H1 (cell line): ENCODE results near the gene SPP1. TPM values are rescaled to one million over a fixed set of nuclear protein-coding genes. Genes with fewer than 3 reads are reported as not detected.

Source experiments
- CTCF ChIA-PET: fragments of 300-600 bp; sonication (Branson Sonifier 250); formaldehyde crosslinking; loops from one replicate; lab custom pipeline; 2021; ENCODE audit not compliant: partially characterized antibody; lab: Charles Lee
- POLR2A ChIA-PET: fragments of 300-600 bp; sonication (Branson Sonifier 250); formaldehyde crosslinking; loops from one replicate; lab custom pipeline; 2021; ENCODE audit warnings: inconsistent platforms; ENCODE audit not compliant: partially characterized antibody; lab: Charles Lee
- DNase-seq, 2 experiments: peaks; one replicate each; pipeline versions ENCODE4 v3.0.0 to v3.0.0-alpha.2; 2010 to 2022; ENCODE audit warnings: low spot score in 2 of 2, low read depth in 1 of 2, mixed read lengths in 1 of 2
- FAIRE-seq: peaks from 2 replicates; lab custom pipeline; 2011; peaks lifted over from hg19 to GRCh38; lab: Jason Lieb, UNC
- H2AFZ ChIP-seq: 2 replicates; pipeline ENCODE4 v1.8.1; 2012; ENCODE audit warnings: low read length, inconsistent platforms
- H2AK5ac ChIP-seq: 2 replicates; pipeline ENCODE4 v1.6.1; 2013; ENCODE audit warnings: low read depth, low read length
- H2BK120ac ChIP-seq: replicated peaks from 2 replicates; pipeline ENCODE3; 2013; ENCODE audit warnings: low read depth, low read length, inconsistent platforms
- H2BK12ac ChIP-seq: 2 replicates; pipeline ENCODE4 v1.6.1; 2013; ENCODE audit warnings: low read depth, low read length
- H2BK15ac ChIP-seq: 2 replicates; pipeline ENCODE4 v1.6.1; 2013; ENCODE audit warnings: low read length
- H2BK20ac ChIP-seq: 2 replicates; pipeline ENCODE4 v1.6.1; 2013; ENCODE audit warnings: low read length
- H2BK5ac ChIP-seq: 2 replicates; pipeline ENCODE4 v1.6.1; 2013; ENCODE audit warnings: low read depth, low read length
- H3K14ac ChIP-seq: 2 replicates; pipeline ENCODE4 v1.6.1; 2013; ENCODE audit warnings: inconsistent platforms; ENCODE audit not compliant: insufficient read length
- H3K18ac ChIP-seq: 2 replicates; pipeline ENCODE4 v1.6.1; 2013; ENCODE audit warnings: low read length; ENCODE audit errors: extremely low read depth
- H3K23ac ChIP-seq: 2 replicates; pipeline ENCODE4 v1.6.1; 2013; ENCODE audit warnings: inconsistent platforms; ENCODE audit not compliant: insufficient read length
- H3K23me2 ChIP-seq: 2 replicates; pipeline ENCODE4 v1.6.1; 2013; ENCODE audit warnings: low read depth, low read length
- H3K27ac ChIP-seq: 2 replicates; pipeline ENCODE4 v1.6.1; 2011; ENCODE audit warnings: low read depth, low read length, inconsistent platforms
- H3K27me3 ChIP-seq, 4 experiments: replicated peaks in 1 of 4; 1 replicate in 1 of 4; 2 replicates in 3 of 4; pipeline versions ENCODE4 v1.6.1 to v1.8.1; 2011 to 2013; ENCODE audit warnings: low read length in 3 of 4, mild to moderate bottlenecking in 3 of 4, inconsistent platforms in 2 of 4, mixed read lengths in 2 of 4, moderate library complexity in 1 of 4; ENCODE audit not compliant: control insufficient read depth in 3 of 4, insufficient read depth in 3 of 4; ENCODE audit errors: extremely low read depth in 1 of 4
- H3K36me3 ChIP-seq, 4 experiments: 2 replicates each; pipeline versions ENCODE4 v1.6.1 to v1.8.1; 2011 to 2013; ENCODE audit warnings: mild to moderate bottlenecking in 4 of 4, low read length in 3 of 4, moderate library complexity in 2 of 4, control low read depth in 1 of 4, inconsistent platforms in 1 of 4; ENCODE audit not compliant: insufficient read depth in 4 of 4, control insufficient read depth in 2 of 4
- H3K4ac ChIP-seq: replicated peaks from 2 replicates; pipeline ENCODE3; 2013; ENCODE audit warnings: low read length, low read depth, mixed read lengths, inconsistent platforms; ENCODE audit not compliant: insufficient read length
- H3K4me1 ChIP-seq, 4 experiments: replicated peaks in 1 of 4; 1 replicate in 1 of 4; 2 replicates in 3 of 4; pipeline versions ENCODE4 v1.6.1 to v1.8.1; 2011 to 2013; ENCODE audit warnings: low read length in 3 of 4, inconsistent platforms in 2 of 4, mixed read lengths in 1 of 4; ENCODE audit not compliant: insufficient read depth in 4 of 4, control insufficient read depth in 3 of 4
- H3K4me2 ChIP-seq, 2 experiments: 2 replicates each; pipeline versions ENCODE4 v1.6.1 to v1.8.1; 2011 to 2013; ENCODE audit warnings: low read depth in 2 of 2, low read length in 2 of 2, control low read depth in 1 of 2, inconsistent platforms in 1 of 2, mild to moderate bottlenecking in 1 of 2; ENCODE audit not compliant: insufficient read depth in 1 of 2
- H3K4me3 ChIP-seq, 4 experiments: fragments of 200-600, 300-600 bp in 1 of 4; sonication (generic), shearing (Covaris generic), sonication (Bioruptor Twin) in 1 of 4; 2 replicates each; pipeline versions ENCODE4 v1.5.1 to v1.8.1; 2011 to 2016; ENCODE audit warnings: low read length in 4 of 4, low read depth in 3 of 4, control low read depth in 2 of 4, inconsistent platforms in 2 of 4, mild to moderate bottlenecking in 2 of 4, mixed read lengths in 1 of 4, moderate library complexity in 1 of 4; ENCODE audit not compliant: insufficient read depth in 2 of 4; ENCODE audit errors: extremely low read depth in 1 of 4
- H3K56ac ChIP-seq: replicated peaks from 2 replicates; pipeline ENCODE3; 2013; ENCODE audit warnings: low read depth, mild to moderate bottlenecking, mixed read lengths, low read length, inconsistent platforms; ENCODE audit not compliant: insufficient read length
- H3K79me1 ChIP-seq: 2 replicates; pipeline ENCODE4 v1.6.1; 2013; ENCODE audit warnings: low read depth, low read length, control low read depth
- H3K79me2 ChIP-seq, 2 experiments: 2 replicates each; pipeline versions ENCODE4 v1.6.1 to v1.8.1; 2012 to 2013; ENCODE audit warnings: low read length in 2 of 2, mild to moderate bottlenecking in 2 of 2, inconsistent platforms in 1 of 2; ENCODE audit not compliant: insufficient read depth in 2 of 2, control insufficient read depth in 1 of 2
- H3K9ac ChIP-seq, 4 experiments: replicated peaks in 1 of 4; 1 replicate in 1 of 4; 2 replicates in 3 of 4; pipeline versions ENCODE4 v1.6.1 to v1.8.1; 2011 to 2013; ENCODE audit warnings: low read depth in 3 of 4, low read length in 3 of 4, control low read depth in 2 of 4, mild to moderate bottlenecking in 2 of 4, moderate library complexity in 2 of 4, inconsistent platforms in 1 of 4; ENCODE audit errors: extremely low read depth in 1 of 4
- H3K9me3 ChIP-seq, 2 experiments: 2 replicates each; pipeline versions ENCODE4 v1.6.1 to v1.8.1; 2012 to 2013; ENCODE audit warnings: mild to moderate bottlenecking in 2 of 2, moderate library complexity in 2 of 2, control low read depth in 1 of 2, inconsistent platforms in 1 of 2, low read depth in 1 of 2, low read length in 1 of 2, mixed read lengths in 1 of 2; ENCODE audit not compliant: insufficient read depth in 2 of 2
- H4K20me1 ChIP-seq, 2 experiments: replicated peaks in 1 of 2; 2 replicates each; pipeline versions ENCODE3 to v1.8.1; 2011 to 2013; ENCODE audit warnings: inconsistent platforms in 2 of 2, low read length in 2 of 2, mild to moderate bottlenecking in 1 of 2; ENCODE audit not compliant: insufficient read depth in 2 of 2, control insufficient read depth in 1 of 2
- H4K5ac ChIP-seq: 2 replicates; pipeline ENCODE4 v1.6.1; 2013; ENCODE audit warnings: low read length, low read depth, mixed read lengths, inconsistent platforms; ENCODE audit not compliant: insufficient read length
- H4K8ac ChIP-seq: 2 replicates; pipeline ENCODE4 v1.8.0; 2013; ENCODE audit warnings: mild to moderate bottlenecking, moderate library complexity, low read length, inconsistent platforms; ENCODE audit not compliant: insufficient read depth; ENCODE audit errors: extremely low read depth
- H4K91ac ChIP-seq: replicated peaks from 2 replicates; pipeline ENCODE3; 2013; ENCODE audit warnings: low read length, mixed read lengths, inconsistent platforms; ENCODE audit not compliant: insufficient read length
- ASH2L ChIP-seq: fragments of 200-600, 300-600 bp; sonication (generic); IDR thresholded peaks from one replicate; pipeline ENCODE4 v1.7.1; 2017; ENCODE audit warnings: low read length
- BCL11A ChIP-seq, 2 experiments: IDR thresholded peaks; one replicate each; pipeline ENCODE4 v1.6.1; 2011; ENCODE audit warnings: low read depth in 2 of 2, low read length in 2 of 2, mild to moderate bottlenecking in 2 of 2
- CBX8 ChIP-seq: fragments of 300-800, 300-1000 bp; sonication (generic); IDR thresholded peaks from 2 replicates; pipeline ENCODE4 v1.7.1; 2016; ENCODE audit warnings: low read depth, low read length, borderline replicate concordance
- CEBPB ChIP-seq: IDR thresholded peaks from 2 replicates; pipeline ENCODE4 v1.6.1; 2012; ENCODE audit warnings: low read depth, low read length
- EP300 ChIP-seq, 2 experiments: IDR thresholded peaks; 1 replicate in 1 of 2; 2 replicates in 1 of 2; pipeline ENCODE4 v1.6.1; 2011 to 2012; ENCODE audit warnings: low read depth in 2 of 2, low read length in 2 of 2, mild to moderate bottlenecking in 2 of 2, borderline replicate concordance in 1 of 2, inconsistent platforms in 1 of 2, moderate library complexity in 1 of 2
- HDAC6 ChIP-seq: IDR thresholded peaks from one replicate; pipeline ENCODE4 v1.7.1; 2012; ENCODE audit warnings: low read depth, mild to moderate bottlenecking, inconsistent platforms, low read length, moderate library complexity
- MAFK ChIP-seq: IDR thresholded peaks from 2 replicates; pipeline ENCODE4 v1.6.1; 2012; ENCODE audit warnings: low read depth, mild to moderate bottlenecking, improper control_type of control experiment, low read length
- PHF8 ChIP-seq: fragments of 200-600 bp; sonication (generic); conservative IDR thresholded peaks from 2 replicates; pipeline ENCODE4 v1.7.1; 2012; ENCODE audit warnings: low read depth, mild to moderate bottlenecking, inconsistent platforms, low read length, moderate library complexity
- POU5F1 ChIP-seq: IDR thresholded peaks from 2 replicates; pipeline ENCODE4 v1.6.1; 2011; ENCODE audit warnings: low read depth, mild to moderate bottlenecking, low read length, moderate library complexity
- SAP30 ChIP-seq: fragments of 300-600 bp; sonication (generic); IDR thresholded peaks from 2 replicates; pipeline ENCODE4 v1.7.1; 2012; ENCODE audit warnings: low read length, moderate library complexity, mild to moderate bottlenecking, inconsistent platforms; ENCODE audit not compliant: insufficient read depth, insufficient replicate concordance
- SP1 ChIP-seq: IDR thresholded peaks from 2 replicates; pipeline ENCODE4 v1.6.1; 2011; ENCODE audit warnings: low read depth, low read length
- TEAD4 ChIP-seq: IDR thresholded peaks from 2 replicates; pipeline ENCODE4 v1.6.1; 2012; ENCODE audit warnings: low read depth, low read length, inconsistent platforms, mixed read lengths
- WGBS, 2 experiments: shearing (Covaris generic) in 1 of 2; methylation state at CpG; one replicate each; pipeline versions ENCODE4 v1.1.6 to v1.1.7; 2013 to 2015; ENCODE audit warnings: low lambda C conversion rate in 2 of 2, mixed read lengths in 2 of 2, inconsistent platforms in 1 of 2, low coverage in 1 of 2, missing lambda C conversion rate in 1 of 2; ENCODE audit not compliant: insufficient replicate concordance in 2 of 2, insufficient coverage in 1 of 2, insufficient read length in 1 of 2; ENCODE audit errors: extremely low coverage in 1 of 2, missing lambda C conversion rate in 1 of 2; 5-methylcytosine and 5-hydroxymethylcytosine counted together
- polyA plus RNA-seq, 7 experiments: library from polyadenylated mRNA; depleted of rRNA in 3 of 7; stranded (reverse) in 5 of 7; unstranded in 2 of 7; fragments of >200 nt in 5 of 7; fragments of 200-250 nt in 2 of 7; gene quantifications; 1 replicate in 5 of 7; 2 replicates in 1 of 7; 4 replicates in 1 of 7; pipeline versions ENCODE4 v1.2.1 to v1.2.3, GENCODE V29; 2011 to 2013; ENCODE audit warnings: missing spikeins in 2 of 7, mixed read lengths in 2 of 7
- total RNA-seq: library from RNA; stranded (reverse); fragmentation: NEBNext Ultra II Directional; extraction: Animal tissue kit (Norgen Biotek cat#: 25700); gene quantifications from 2 replicates; pipeline ENCODE4 v1.2.1, GENCODE V29; 2021
- TF ChIP-seq, protein P1 (sequence below): IDR thresholded peaks from 2 replicates; pipeline ENCODE4 v1.6.1; 2011; ENCODE audit warnings: low read length, improper control_type of control experiment

The SPP1 gene
- total and polyA plus RNA-seq, 2 of the 8 experiments (the other 6 are each of a cell fraction or from before 2014, with no cell fraction given) = 13.7 to 26.5 TPM

- Histone ChIP-seq H4K5ac (no peak overlapping the region), H3K4me2 (peak overlapping the region; percentile 71 to 83), H3K27me3 (peaks cover 0 to 4% (median 0%) of the 10 kb centered on the region in 4 experiments; a peak in 3 of 7 replicates), H4K8ac (no peak overlapping the region), H3K4ac (no peak overlapping the region), H2BK20ac (no peak overlapping the region), H2AFZ (no peak overlapping the region), H2BK5ac (no peak overlapping the region), H3K9ac (peak overlapping the region in 1 of 4 experiments; percentile 43; a peak in 1 of 7 replicates), H3K14ac (no peak overlapping the region), H3K79me1 (peaks cover 9% of the 10 kb centered on the region), H4K20me1 (peaks cover 7 to 15% of the 10 kb centered on the region in 2 experiments), H3K4me1 (peaks cover 0 to 9% (median 7%) of the 10 kb centered on the region in 4 experiments; a peak in 5 of 7 replicates), H2BK15ac (no peak overlapping the region), H3K23me2 (peaks cover 9% of the 10 kb centered on the region; the same call in 1 of the 2 replicates), H3K79me2 (peaks cover 4 to 57% of the 10 kb centered on the region in 2 experiments; a peak in 3 of 4 replicates), H3K56ac (no peak overlapping the region), H3K9me3 (no peaks in the 10 kb centered on the region), H2BK120ac (no peak overlapping the region), H3K27ac (no peak overlapping the region), H3K36me3 (no peaks in the 10 kb centered on the region), H4K91ac (no peak overlapping the region), H3K4me3 (peak overlapping the region; percentile 77 to 84 (median 79)), H3K23ac (no peak overlapping the region), H3K18ac (no peak overlapping the region), H2BK12ac (no peak overlapping the region), H2AK5ac (no peak overlapping the region)
- POLR2A ChIA-PET = interaction anchor here (0.6 to 1.8 kb wide), 4 partner anchors 8 to 169 kb away, joined by 3 to 5 read pairs (median 3); no protein-coding TSS in a partner anchor
- DNase-seq = no peak
- FAIRE-seq = no peak
- WGBS, 2 experiments = 16% methylated on average over 5 of the region's 5 CpGs; no CpG with 5 or more reads in 1 of the 2 experiments
- CTCF ChIA-PET = interaction anchor here (0.6 kb wide), 1 partner anchor 155 kb away, joined by 3 read pairs; no protein-coding TSS in a partner anchor
- TF ChIP-seq, protein P1, sequence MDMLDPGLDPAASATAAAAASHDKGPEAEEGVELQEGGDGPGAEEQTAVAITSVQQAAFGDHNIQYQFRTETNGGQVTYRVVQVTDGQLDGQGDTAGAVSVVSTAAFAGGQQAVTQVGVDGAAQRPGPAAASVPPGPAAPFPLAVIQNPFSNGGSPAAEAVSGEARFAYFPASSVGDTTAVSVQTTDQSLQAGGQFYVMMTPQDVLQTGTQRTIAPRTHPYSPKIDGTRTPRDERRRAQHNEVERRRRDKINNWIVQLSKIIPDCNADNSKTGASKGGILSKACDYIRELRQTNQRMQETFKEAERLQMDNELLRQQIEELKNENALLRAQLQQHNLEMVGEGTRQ = no peak
- no peak for TF ChIP-seq EP300 (IDR thresholded peaks at IDR 0.05; ENCODE audit: borderline replicate concordance in 1 of 2, low read depth in 2 of 2, low read length in 2 of 2)
- TF ChIP-seq POU5F1 = no peak
- no peak for TF ChIP-seq CBX8
- TF ChIP-seq SAP30 = no peak
- TF ChIP-seq BCL11A (IDR thresholded peaks at IDR 0.05; ENCODE audit: low read depth in 2 of 2, low read length in 2 of 2) = no peak
- no peak for TF ChIP-seq ASH2L
- no peak for TF ChIP-seq TEAD4
- no peak for TF ChIP-seq HDAC6
- TF ChIP-seq MAFK = no peak
- no peak for TF ChIP-seq SP1
- TF ChIP-seq PHF8 = no peak
- no peak for TF ChIP-seq CEBPB
These were observed 33.2 kb downstream of the SPP1 start for GRCh38 chr4:88008743-88009171.
